ENCODE results near the gene OR10H5.

GRCh38 chr19:15780610-15781418 is 6.6 kb upstream of the OR10H5 start:
- TF ChIP-seq, protein P1, sequence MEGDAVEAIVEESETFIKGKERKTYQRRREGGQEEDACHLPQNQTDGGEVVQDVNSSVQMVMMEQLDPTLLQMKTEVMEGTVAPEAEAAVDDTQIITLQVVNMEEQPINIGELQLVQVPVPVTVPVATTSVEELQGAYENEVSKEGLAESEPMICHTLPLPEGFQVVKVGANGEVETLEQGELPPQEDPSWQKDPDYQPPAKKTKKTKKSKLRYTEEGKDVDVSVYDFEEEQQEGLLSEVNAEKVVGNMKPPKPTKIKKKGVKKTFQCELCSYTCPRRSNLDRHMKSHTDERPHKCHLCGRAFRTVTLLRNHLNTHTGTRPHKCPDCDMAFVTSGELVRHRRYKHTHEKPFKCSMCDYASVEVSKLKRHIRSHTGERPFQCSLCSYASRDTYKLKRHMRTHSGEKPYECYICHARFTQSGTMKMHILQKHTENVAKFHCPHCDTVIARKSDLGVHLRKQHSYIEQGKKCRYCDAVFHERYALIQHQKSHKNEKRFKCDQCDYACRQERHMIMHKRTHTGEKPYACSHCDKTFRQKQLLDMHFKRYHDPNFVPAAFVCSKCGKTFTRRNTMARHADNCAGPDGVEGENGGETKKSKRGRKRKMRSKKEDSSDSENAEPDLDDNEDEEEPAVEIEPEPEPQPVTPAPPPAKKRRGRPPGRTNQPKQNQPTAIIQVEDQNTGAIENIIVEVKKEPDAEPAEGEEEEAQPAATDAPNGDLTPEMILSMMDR (conservative IDR thresholded peaks at IDR 0.05; ENCODE audit: low read depth, low read length) = no peak
- no peak for TF ChIP-seq EZH2 (IDR thresholded peaks at IDR 0.05; ENCODE audit: borderline replicate concordance, low read depth, low read length, poor library complexity, severe bottlenecking)

Measured in A673 (cell line).